GM12864 (cell line): ENCODE measurements around the gene PPP3R1.

ENCODE experiments used
- DNase-seq: peaks from one replicate; pipeline ENCODE4 v3.0.0-alpha.2; 2011; ENCODE audit warnings: low read depth
- H3K4me3 ChIP-seq: 2 replicates; pipeline ENCODE4 v1.5.1; 2011; ENCODE audit warnings: mild to moderate bottlenecking, low read depth, low read length, control low read depth
- CTCF ChIP-seq: IDR thresholded peaks from 2 replicates; pipeline ENCODE4 v1.5.1; 2011; ENCODE audit warnings: low read depth, mild to moderate bottlenecking, moderate library complexity, low read length, control low read depth, inconsistent platforms; ENCODE audit errors: missing control alignments

The PPP3R1 gene

GRCh38 chr2:68214381-68214780 is 38.0 kb downstream of the PPP3R1 start:
- H3K4me3 ChIP-seq, result no peak overlapping the region
- no peak for TF ChIP-seq CTCF
- DNase-seq, result peak; percentile 42

- DNase-seq, result no peak
- TF ChIP-seq CTCF, result no peak
- H3K4me3 ChIP-seq, result no peak overlapping the region
Measured at GRCh38 chr2:68206793-68207192, 45.5 kb downstream of the PPP3R1 start.

GRCh38 chr2:68203587-68203986 is 48.7 kb downstream of the PPP3R1 start:
- peak; percentile 77 for DNase-seq
- no peak for TF ChIP-seq CTCF
- peak overlapping the region; percentile 1; the same call in 1 of the 2 replicates for H3K4me3 ChIP-seq

GRCh38 chr2:68200157-68200787 is 52.1 kb downstream of the PPP3R1 start:
- no peak overlapping the region for H3K4me3 ChIP-seq
- DNase-seq, result no peak
- no peak for TF ChIP-seq CTCF

- H3K4me3 ChIP-seq, result no peak overlapping the region
- no peak for DNase-seq
- TF ChIP-seq CTCF, result peak; percentile 60
Measured at GRCh38 chr2:68196120-68196716, 56.1 kb downstream of the PPP3R1 start.

- H3K4me3 ChIP-seq, result no peak overlapping the region
- no peak for DNase-seq
- TF ChIP-seq CTCF, result no peak
Measured at GRCh38 chr2:68195096-68195495, 57.2 kb downstream of the PPP3R1 start.
